ENCODE measurements around the gene CABP5.

DNA sequence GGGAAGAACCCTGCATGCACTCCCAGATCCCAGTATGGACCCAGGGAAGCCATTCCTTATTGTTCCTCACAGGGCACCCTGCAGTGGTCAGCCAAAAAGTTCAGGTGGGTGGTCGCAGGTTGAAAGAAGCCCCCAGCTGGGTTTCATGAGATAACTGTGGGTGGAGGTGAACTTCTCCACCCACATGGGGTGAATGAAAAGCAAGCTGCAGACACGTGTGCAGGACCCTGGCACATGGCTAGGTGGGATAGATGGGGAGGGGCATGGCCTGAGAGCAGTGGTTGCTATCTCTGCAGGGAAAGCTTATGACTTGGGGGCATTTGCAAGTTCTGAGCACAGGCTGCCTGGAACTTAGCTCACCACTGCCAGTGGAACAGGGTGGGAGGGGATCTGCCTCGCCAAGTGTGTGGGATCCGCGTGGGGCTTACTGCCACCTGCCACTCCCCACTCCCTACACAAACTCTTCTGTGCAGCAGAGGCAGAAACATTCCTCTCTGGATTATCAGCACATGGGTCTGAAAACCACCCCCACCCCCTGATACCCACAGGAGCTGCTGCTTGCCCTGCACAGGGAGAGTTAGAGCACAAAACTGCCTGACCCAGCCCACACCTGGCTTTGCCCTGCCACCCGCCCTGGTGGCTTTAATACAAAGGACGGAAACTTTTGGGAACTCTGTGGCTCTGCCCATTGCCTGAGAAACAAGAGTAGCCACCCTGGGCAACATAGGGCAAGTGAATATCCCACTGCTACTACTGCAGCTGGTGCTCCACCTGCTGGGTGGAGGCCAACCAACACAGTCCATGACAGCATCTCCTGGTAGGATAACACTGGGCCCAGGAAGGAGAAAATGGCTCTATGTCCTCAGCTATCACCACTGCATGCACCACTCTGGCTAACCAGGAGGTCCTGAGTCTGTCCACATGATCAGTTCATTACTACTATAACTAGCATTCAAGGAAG lies 42.3 kb upstream of the CABP5 start:
- TF ChIP-seq, protein P1, sequence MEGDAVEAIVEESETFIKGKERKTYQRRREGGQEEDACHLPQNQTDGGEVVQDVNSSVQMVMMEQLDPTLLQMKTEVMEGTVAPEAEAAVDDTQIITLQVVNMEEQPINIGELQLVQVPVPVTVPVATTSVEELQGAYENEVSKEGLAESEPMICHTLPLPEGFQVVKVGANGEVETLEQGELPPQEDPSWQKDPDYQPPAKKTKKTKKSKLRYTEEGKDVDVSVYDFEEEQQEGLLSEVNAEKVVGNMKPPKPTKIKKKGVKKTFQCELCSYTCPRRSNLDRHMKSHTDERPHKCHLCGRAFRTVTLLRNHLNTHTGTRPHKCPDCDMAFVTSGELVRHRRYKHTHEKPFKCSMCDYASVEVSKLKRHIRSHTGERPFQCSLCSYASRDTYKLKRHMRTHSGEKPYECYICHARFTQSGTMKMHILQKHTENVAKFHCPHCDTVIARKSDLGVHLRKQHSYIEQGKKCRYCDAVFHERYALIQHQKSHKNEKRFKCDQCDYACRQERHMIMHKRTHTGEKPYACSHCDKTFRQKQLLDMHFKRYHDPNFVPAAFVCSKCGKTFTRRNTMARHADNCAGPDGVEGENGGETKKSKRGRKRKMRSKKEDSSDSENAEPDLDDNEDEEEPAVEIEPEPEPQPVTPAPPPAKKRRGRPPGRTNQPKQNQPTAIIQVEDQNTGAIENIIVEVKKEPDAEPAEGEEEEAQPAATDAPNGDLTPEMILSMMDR (IDR thresholded peaks at IDR 0.05), result no peak
- TF ChIP-seq EP300 (IDR thresholded peaks at IDR 0.05), result no peak
- TF ChIP-seq POLR2AphosphoS5 (IDR thresholded peaks at IDR 0.05), result no peak
